Pons (tissue), 1 donor: ENCODE data around the gene BCL10.

Source experiments
- DNase-seq: peaks from one replicate; pipeline ENCODE4 v3.0.0-alpha.2; 2016; ENCODE audit warnings: low spot score

BCL10 gene

GRCh38 chr1:85220756-85221201 is 55.7 kb downstream of the BCL10 start:
- no peak for DNase-seq

GRCh38 chr1:85219853-85220610 is 56.4 kb downstream of the BCL10 start:
- DNase-seq: no peak

GRCh38 chr1:85216697-85217096 is 59.7 kb downstream of the BCL10 start:
- no peak for DNase-seq
